GM12891 (cell line): Measurements from ENCODE around the gene UGT1A9.

Source experiments
- POLR2A ChIP-seq: IDR thresholded peaks from 2 replicates; pipeline ENCODE4 v1.6.1; 2011; ENCODE audit warnings: low read depth, low read length, control low read depth
- POLR2AphosphoS5 ChIP-seq: IDR thresholded peaks from 2 replicates; pipeline ENCODE4 v1.6.1; 2011; ENCODE audit warnings: low read depth, low read length, control low read depth

DNA sequence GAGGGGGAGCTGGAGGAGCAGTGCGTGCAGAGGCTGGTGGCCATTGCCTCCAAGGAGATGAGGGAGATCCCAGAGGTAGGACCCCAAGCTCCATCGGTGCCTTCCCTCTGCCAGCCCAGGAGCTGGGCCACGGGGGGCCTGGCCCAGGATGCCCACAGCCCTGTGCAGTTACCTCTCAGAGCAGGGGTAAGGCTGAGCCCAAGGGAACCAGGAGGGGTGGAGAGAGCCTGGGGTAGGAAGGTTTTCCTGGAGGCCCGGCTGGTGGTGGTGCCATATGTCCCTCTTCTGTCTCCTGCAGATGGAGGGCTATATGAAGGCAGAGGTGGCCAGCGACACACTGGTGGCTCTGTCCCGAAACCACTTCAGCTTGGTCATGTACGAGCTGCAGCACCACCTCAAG lies 117.9 kb downstream of the UGT1A9 start:
- TF ChIP-seq POLR2A (no peak), POLR2AphosphoS5 (no peak)
